Stimulated activated CD8-positive, alpha-beta memory T cell treated with anti-CD3 and anti-CD28 coated beads, Interleukin-12 subunit alpha, Interleukin-12 subunit beta, amount 100 ng/mL, for 4 hours (primary cell): ENCODE results near the gene CCDC32.

ENCODE experiments used
- DNase-seq: peaks from one replicate; pipeline ENCODE4 v3.0.0-alpha.2; 2020; ENCODE audit warnings: low read depth

CCDC32 gene

DNA sequence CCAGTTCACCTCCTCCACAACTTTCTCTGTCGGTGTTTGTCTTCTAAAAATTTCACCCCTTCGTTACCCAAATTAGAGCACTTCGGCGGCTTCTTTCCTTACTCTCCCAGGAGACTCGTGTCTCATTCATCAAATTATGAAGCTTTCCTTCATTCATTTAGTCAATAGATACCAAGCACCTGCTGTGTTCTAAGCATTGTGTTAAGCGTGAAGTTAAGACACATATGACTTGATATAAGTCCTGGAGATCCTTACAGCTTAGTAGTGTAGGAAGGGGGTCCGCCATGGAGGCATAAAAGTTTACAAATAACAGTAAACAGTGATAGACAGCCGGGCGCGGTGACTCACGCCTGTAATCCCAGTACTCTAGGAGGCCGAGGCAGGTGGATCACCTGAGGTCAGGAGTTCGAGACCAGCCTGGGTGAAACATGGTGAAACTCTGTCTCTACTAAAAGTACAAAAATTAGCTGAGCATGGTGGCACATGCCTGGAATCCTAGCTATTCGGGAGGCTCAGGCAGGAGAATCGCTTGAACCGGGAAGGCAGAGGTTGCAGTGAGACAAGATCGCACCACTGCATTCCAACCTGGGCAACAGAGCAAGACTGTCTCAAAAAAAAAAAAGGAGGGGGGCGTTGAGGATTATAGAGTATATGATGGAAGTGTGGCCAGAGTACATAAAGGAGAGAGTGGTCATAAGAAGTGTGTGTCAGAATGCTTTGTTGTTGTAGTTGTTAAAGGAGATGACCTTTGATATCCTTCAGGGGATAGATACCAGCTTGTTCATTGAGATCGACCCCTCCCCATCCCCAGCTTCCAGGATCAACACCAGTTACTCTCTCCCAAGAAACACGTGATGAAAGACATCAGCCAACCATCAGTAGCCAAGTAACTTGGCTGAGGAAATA is 744 bp upstream of the CCDC32 start:
- no peak for DNase-seq

DNA sequence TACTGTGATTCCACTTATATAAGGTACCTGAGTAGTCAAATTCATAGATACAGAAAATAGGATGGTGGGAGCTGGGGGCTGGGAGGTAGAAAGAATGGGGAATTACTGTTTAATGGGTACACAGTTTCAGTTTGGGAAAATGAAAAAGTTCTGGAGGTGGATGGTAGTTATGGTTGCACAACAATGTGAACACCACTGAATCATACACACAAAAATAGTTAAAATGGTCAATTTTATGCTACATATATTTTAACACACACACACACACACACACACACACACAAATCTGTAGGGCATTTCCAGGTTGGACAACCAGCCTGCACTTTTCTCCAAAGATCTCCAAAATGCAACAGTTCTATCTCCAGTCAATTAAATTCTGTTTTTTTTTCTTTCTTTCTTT is 1.4 kb downstream of the CCDC32 start:
- no peak for DNase-seq

GRCh38 chr15:40562691-40563090 is 2.2 kb downstream of the CCDC32 start:
- no peak for DNase-seq

DNA sequence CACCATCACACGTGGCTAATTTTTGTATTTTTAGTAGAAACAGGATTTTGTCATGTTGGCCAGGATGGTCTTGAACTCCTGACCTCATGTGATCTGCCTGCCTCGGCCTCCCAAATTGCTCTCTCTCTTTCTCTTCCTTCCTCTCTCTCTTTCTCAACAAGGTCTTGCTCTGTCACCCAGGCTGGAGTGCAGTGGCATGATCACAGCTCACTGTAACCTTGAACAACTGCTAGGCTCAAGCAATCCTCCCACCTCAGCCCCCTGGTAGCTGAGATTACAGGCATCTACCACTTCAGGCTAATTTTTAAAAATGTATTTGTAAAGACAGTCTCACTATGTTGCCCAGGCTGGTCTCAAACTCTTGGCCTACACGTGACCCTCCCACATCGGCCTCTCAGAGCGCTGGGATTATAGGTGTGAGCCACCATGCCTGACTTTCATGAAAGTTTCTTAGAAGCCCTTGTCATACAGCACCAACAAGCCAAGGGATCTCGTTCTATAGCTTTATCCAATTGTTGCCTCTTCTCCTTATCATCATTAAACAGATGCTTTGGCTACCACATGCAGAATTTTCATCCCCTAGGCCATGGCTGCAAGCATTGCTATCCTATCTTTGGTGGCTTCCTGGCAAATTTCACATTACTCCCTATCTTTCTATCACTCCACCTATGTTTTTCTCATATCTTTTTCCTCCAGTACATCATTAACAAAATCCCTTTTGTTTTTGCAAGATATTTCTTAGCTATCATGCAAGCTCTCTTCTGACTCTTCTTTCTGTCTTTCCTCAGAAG is 5.7 kb downstream of the CCDC32 start:
- DNase-seq = no peak

DNA sequence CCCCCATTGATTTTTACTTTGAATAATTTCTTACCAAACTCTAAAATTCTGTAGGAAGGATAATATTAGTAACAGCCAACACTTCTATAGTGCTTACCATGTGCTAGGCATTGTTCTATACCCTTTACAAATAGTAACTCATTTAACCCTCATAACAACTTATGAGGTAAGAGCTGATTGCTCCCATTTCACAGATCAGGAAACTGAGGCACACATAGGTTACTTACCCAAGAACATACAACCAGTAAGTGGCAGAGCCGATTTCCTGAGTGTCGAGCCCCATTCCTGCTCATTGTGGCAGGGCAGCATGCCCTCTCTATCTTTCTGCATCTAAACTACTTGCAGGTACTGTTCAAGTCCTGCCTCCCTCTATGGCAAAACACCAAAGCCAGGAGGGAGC is 9.0 kb downstream of the CCDC32 start:
- no peak for DNase-seq

DNA sequence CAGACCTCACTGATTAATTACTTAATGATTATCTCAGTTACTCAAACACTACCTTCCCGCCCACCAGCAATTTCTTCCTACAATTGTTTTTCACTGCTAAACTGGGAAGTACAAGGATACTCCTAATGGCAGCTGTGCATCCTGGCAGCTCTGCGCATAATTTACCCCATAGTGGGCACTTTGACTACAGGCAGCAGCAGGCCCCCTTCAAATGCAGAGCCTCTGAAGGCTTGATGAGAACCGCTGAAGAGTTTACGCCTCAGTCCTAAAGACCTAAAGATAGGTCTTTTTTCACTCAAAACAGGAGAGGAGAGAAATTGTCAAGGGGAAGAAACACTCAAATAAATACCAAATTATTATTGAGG is 10.7 kb downstream of the CCDC32 start:
- DNase-seq = no peak

GRCh38 chr15:40550341-40551037 is 14.4 kb downstream of the CCDC32 start:
- DNase-seq = no peak

GRCh38 chr15:40549894-40550293 is 14.9 kb downstream of the CCDC32 start:
- DNase-seq = no peak

DNA sequence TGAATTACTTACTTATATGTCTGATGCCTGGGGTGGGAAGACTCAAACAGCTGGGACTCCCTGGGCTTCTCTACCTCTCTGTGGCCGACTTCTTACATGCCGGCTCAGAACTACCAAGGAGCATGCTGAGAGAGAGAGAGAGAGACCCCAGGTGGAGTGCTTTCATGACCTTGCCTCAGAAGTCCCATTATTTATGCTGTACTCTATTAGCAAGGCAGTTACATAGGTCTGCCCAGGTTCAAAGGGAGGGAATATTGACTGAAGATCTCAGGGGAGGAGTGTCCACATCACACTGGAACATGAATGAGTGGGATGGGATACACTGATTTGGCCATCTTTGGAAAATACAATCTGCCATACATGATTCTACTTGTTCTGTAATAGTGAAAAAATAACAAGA is 16.2 kb downstream of the CCDC32 start:
- DNase-seq = no peak

GRCh38 chr15:40545457-40545856 is 19.4 kb downstream of the CCDC32 start:
- DNase-seq = no peak

DNA sequence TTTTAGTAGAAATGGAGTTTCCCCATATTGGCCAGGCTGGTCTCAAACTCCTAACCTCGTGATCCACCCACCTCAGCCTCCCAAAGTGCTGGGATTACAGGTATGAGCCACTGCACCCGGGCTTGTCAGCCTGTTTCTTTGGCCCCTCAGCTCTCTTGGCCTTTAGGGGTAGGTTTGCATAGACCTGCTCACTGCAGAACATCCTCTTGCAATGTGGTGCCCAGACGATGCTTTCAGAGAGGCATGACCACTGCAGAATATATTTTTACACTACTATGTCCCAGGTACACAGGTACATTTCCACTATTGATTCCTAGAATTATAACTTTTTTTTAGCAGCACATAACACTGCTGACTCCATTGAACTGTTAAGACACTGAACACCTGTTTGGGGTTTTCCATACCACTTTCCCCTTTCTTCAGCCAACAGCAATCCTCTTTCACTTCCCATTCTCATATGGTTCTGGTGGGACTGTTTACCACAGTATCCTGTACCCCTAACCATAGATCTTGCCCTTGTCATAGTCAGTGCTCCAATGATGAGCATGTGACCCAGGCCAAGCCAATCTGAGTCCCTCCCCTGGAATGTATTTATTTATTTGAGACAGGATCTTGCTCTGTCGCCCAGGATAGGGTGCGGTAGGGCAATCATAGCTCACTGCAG is 21.1 kb downstream of the CCDC32 start:
- no peak for DNase-seq

GRCh38 chr15:40543082-40543481 is 21.8 kb downstream of the CCDC32 start:
- DNase-seq = no peak

- no peak for DNase-seq
Measured at GRCh38 chr15:40538976-40539375, 25.9 kb downstream of the CCDC32 start.

- DNase-seq = no peak
Measured at GRCh38 chr15:40536501-40536900, 28.3 kb downstream of the CCDC32 start.

- DNase-seq = no peak
Measured at GRCh38 chr15:40534371-40534770, 30.5 kb downstream of the CCDC32 start.

GRCh38 chr15:40533763-40534364 is 31.0 kb downstream of the CCDC32 start:
- DNase-seq = no peak

- DNase-seq = no peak
Measured at GRCh38 chr15:40528801-40529200, 36.0 kb downstream of the CCDC32 start.

- DNase-seq = no peak
Measured at GRCh38 chr15:40525855-40526254, 39.0 kb downstream of the CCDC32 start.

DNA sequence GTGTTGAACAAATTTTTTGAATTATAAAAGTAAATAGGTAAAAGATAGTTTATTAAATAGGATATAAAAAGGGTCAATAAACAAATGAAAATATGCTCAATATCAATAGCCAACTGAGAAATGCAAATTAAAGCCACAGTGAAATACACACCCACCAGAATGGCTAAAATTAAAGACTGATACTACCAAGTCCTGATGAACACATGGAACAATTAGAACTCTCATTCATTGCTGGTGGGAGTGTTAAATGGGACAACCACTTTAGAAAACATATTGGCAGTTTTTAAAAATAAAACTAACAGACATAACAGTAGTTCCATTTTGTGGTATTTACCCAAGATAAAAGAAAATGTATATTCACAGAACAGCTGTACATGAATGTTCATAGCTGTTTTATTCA is 41.2 kb downstream of the CCDC32 start:
- DNase-seq = no peak

GRCh38 chr15:40516322-40516721 is 48.5 kb downstream of the CCDC32 start:
- DNase-seq = no peak

GRCh38 chr15:40513609-40514008 is 51.2 kb downstream of the CCDC32 start:
- no peak for DNase-seq

DNA sequence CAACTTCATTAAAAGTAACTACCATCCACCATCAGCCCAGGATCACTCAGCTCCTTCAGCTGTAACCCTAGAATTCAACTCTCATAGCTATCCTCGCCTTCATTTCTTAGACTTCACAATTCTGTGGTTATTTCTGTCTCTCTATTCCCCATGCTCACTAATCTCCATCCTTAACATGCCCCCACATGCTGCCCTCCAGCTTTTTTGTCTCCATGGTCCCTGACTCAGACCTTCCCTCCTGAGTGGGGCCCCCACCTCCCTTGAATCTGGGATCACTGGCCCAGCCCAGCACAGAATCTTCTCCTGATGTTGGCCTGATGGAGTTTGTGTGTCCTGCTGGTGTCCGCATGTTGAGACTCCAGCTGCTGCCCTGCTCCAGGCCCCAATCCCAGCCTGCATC is 52.4 kb downstream of the CCDC32 start:
- no peak for DNase-seq
